Measurements from ENCODE around the gene ABCA7. TPM values are rescaled to one million over a fixed set of nuclear protein-coding genes. Genes with fewer than 3 reads are reported as not detected.

The ABCA7 gene
- total RNA-seq, 1 donor = 33.3 TPM

- Histone ChIP-seq H3K36me3 (ENCODE audit: insufficient read depth, low read length) (no peaks in the 10 kb centered on the region), H2AFZ (ENCODE audit: low read length) (no peak overlapping the region), H3K27me3 (ENCODE audit: insufficient read depth, low read length) (peaks cover 23% of the 10 kb centered on the region), H3K4me2 (ENCODE audit: insufficient read depth, low read length) (no peak overlapping the region), H4K20me1 (ENCODE audit: insufficient read depth, low read length) (no peaks in the 10 kb centered on the region), H3K4me1 (ENCODE audit: insufficient read depth, low read length) (no peaks in the 10 kb centered on the region), H3K4me3 (ENCODE audit: insufficient read depth, low read length) (no peak overlapping the region), H3K27ac (ENCODE audit: low read depth, low read length) (no peak overlapping the region), H3K79me2 (ENCODE audit: insufficient read depth, low read length) (no peaks in the 10 kb centered on the region), H3K9me3 (ENCODE audit: low read depth, low read length) (no peaks in the 10 kb centered on the region)
- TF ChIP-seq CTCF (IDR thresholded peaks at IDR 0.05; ENCODE audit: extremely low read depth, low read depth, low read length) = no peak
- DNase-seq (ENCODE audit: insufficient read length, low spot score, missing footprints) = no peak
These were observed 24.2 kb downstream of the ABCA7 start for GRCh38 chr19:1063909-1064660.

GRCh38 chr19:1064661-1065605 lies 25.0 kb downstream of the ABCA7 start:
- H3K4me1 ChIP-seq (ENCODE audit: insufficient read depth, low read length) = no peaks in the 10 kb centered on the region
- no peak overlapping the region for H3K4me2 ChIP-seq (ENCODE audit: insufficient read depth, low read length)
- H4K20me1 ChIP-seq (ENCODE audit: insufficient read depth, low read length) = no peaks in the 10 kb centered on the region
- no peaks in the 10 kb centered on the region for H3K79me2 ChIP-seq (ENCODE audit: insufficient read depth, low read length)
- peak; percentile 97 for DNase-seq (ENCODE audit: insufficient read length, low spot score, missing footprints)
- H3K36me3 ChIP-seq (ENCODE audit: insufficient read depth, low read length) = no peaks in the 10 kb centered on the region
- H3K4me3 ChIP-seq (ENCODE audit: insufficient read depth, low read length) = no peak overlapping the region
- no peaks in the 10 kb centered on the region for H3K9me3 ChIP-seq (ENCODE audit: low read depth, low read length)
- TF ChIP-seq CTCF (IDR thresholded peaks at IDR 0.05; ENCODE audit: extremely low read depth, low read depth, low read length) = peak; percentile 35
- no peak overlapping the region for H2AFZ ChIP-seq (ENCODE audit: low read length)
- H3K27ac ChIP-seq (ENCODE audit: low read depth, low read length) = no peak overlapping the region
- peaks cover 30% of the 10 kb centered on the region for H3K27me3 ChIP-seq (ENCODE audit: insufficient read depth, low read length)

- H4K20me1 ChIP-seq (ENCODE audit: insufficient read depth, low read length) = no peaks in the 10 kb centered on the region
- H3K4me1 ChIP-seq (ENCODE audit: insufficient read depth, low read length) = no peaks in the 10 kb centered on the region
- H2AFZ ChIP-seq (ENCODE audit: low read length) = no peak overlapping the region
- H3K4me2 ChIP-seq (ENCODE audit: insufficient read depth, low read length) = no peak overlapping the region
- H3K36me3 ChIP-seq (ENCODE audit: insufficient read depth, low read length) = no peaks in the 10 kb centered on the region
- H3K27ac ChIP-seq (ENCODE audit: low read depth, low read length) = no peak overlapping the region
- no peaks in the 10 kb centered on the region for H3K9me3 ChIP-seq (ENCODE audit: low read depth, low read length)
- no peak for TF ChIP-seq CTCF (IDR thresholded peaks at IDR 0.05; ENCODE audit: extremely low read depth, low read depth, low read length)
- H3K27me3 ChIP-seq (ENCODE audit: insufficient read depth, low read length) = peaks cover 37% of the 10 kb centered on the region
- no peak overlapping the region for H3K4me3 ChIP-seq (ENCODE audit: insufficient read depth, low read length)
- no peak for DNase-seq (ENCODE audit: insufficient read length, low spot score, missing footprints)
- no peaks in the 10 kb centered on the region for H3K79me2 ChIP-seq (ENCODE audit: insufficient read depth, low read length)
These were observed 25.8 kb downstream of the ABCA7 start for GRCh38 chr19:1065606-1066109.
